B cell (primary cell): Measurements from ENCODE around the gene UBR3. TPM values are rescaled to one million over a fixed set of nuclear protein-coding genes. Genes with fewer than 3 reads are reported as not detected.
"Not testable (repeated sequence)": the region's sequence is repeated elsewhere in the genome, so short reads cannot be mapped to it uniquely, and the experiment has no call there.

ENCODE experiments used
- ATAC-seq: fragments of 200-7000 bp; cut with Tn5 transposase; one replicate; pipeline ENCODE4 v1.10.0; 2021; ENCODE audit warnings: low read depth, mild to moderate bottlenecking, moderate number of reproducible peaks, moderate library complexity
- CTCF ChIA-PET: fragments of 350-600 bp; sonication (Branson Sonifier 250); formaldehyde crosslinking; loops from one replicate; lab custom pipeline; 2021; ENCODE audit warnings: antibody characterized with exemption, inconsistent platforms; lab: Charles Lee
- POLR2A ChIA-PET: fragments of 350-600 bp; sonication (Branson Sonifier 250); formaldehyde crosslinking; loops from one replicate; lab custom pipeline; 2021; ENCODE audit warnings: antibody characterized with exemption; lab: Charles Lee
- DNase-seq: peaks from one replicate; pipeline ENCODE4 v3.0.0; 2013
- H2AFZ ChIP-seq: 2 replicates; pipeline ENCODE4 v1.6.1; 2012; ENCODE audit warnings: mild to moderate bottlenecking, low read depth, low read length; ENCODE audit not compliant: insufficient read depth, poor library complexity, severe bottlenecking
- H3K27ac ChIP-seq, 2 donors: 1 replicate in 1 of 2; 2 replicates in 1 of 2; pipeline ENCODE4 v1.5.1; 2012 to 2013; ENCODE audit warnings: low read length in 2 of 2, mild to moderate bottlenecking in 2 of 2, moderate library complexity in 1 of 2
- H3K27me3 ChIP-seq, 4 experiments: fragments of 200-600 bp in 1 of 4; sonication (generic) in 1 of 4; replicated peaks in 1 of 4; 1 replicate in 2 of 4; 2 replicates in 2 of 4; pipeline versions ENCODE4 v1.6.1 to v1.7.0; 2013 to 2016; ENCODE audit warnings: low read length in 3 of 4, mild to moderate bottlenecking in 2 of 4, mixed read lengths in 1 of 4, moderate library complexity in 1 of 4; ENCODE audit not compliant: insufficient read depth in 4 of 4, control insufficient read depth in 3 of 4; ENCODE audit errors: control extremely low read depth in 1 of 4
- H3K36me3 ChIP-seq, 2 experiments: replicated peaks in 1 of 2; 1 replicate in 1 of 2; 2 replicates in 1 of 2; pipeline versions ENCODE4 v1.6.1 to v1.7.1; 2013; ENCODE audit warnings: low read length in 1 of 2; ENCODE audit not compliant: insufficient read depth in 2 of 2, control insufficient read depth in 1 of 2; ENCODE audit errors: control extremely low read depth in 1 of 2, extremely low read depth in 1 of 2
- H3K4me1 ChIP-seq, 2 donors: fragments of 200-600 bp in 1 of 2; sonication (generic) in 1 of 2; 1 replicate in 1 of 2; 2 replicates in 1 of 2; pipeline versions ENCODE4 v1.5.1 to v1.6.1; 2013 to 2017; ENCODE audit warnings: low read length in 2 of 2; ENCODE audit not compliant: control insufficient read depth in 2 of 2, insufficient read depth in 2 of 2
- H3K4me2 ChIP-seq: replicated peaks from 2 replicates; pipeline ENCODE3; 2012; ENCODE audit warnings: mild to moderate bottlenecking, low read depth, low read length; ENCODE audit not compliant: poor library complexity, severe bottlenecking
- H3K4me3 ChIP-seq, 5 experiments: fragments of 200-600 bp in 1 of 5; sonication (generic) in 1 of 5; 1 replicate in 3 of 5; 2 replicates in 2 of 5; pipeline versions ENCODE4 v1.5.1 to v1.7.0; 2011 to 2016; ENCODE audit warnings: low read length in 4 of 5, mild to moderate bottlenecking in 4 of 5, low read depth in 2 of 5, control low read depth in 1 of 5, moderate library complexity in 1 of 5; ENCODE audit not compliant: insufficient read depth in 1 of 5; ENCODE audit errors: control extremely low read depth in 1 of 5, extremely low read depth in 1 of 5
- H3K79me2 ChIP-seq: fragments of 200-600 bp; sonication (generic); one replicate; pipeline ENCODE4 v1.6.0; 2016; ENCODE audit warnings: low read length; ENCODE audit not compliant: control insufficient read depth, insufficient read depth
- H3K9ac ChIP-seq: fragments of 200-600 bp; sonication (generic); 2 replicates; pipeline ENCODE4 v1.6.1; 2017; ENCODE audit warnings: mild to moderate bottlenecking, low read length, moderate library complexity
- H3K9me3 ChIP-seq, 3 donors: one replicate each; pipeline versions ENCODE4 v1.6.1 to v1.7.1; 2013; ENCODE audit warnings: low read length in 2 of 3; ENCODE audit not compliant: control insufficient read depth in 2 of 3, insufficient read depth in 1 of 3; ENCODE audit errors: control extremely low read depth in 1 of 3
- H4K20me1 ChIP-seq: 2 replicates; pipeline ENCODE4 v1.6.0; 2012; ENCODE audit warnings: mild to moderate bottlenecking, low read length; ENCODE audit not compliant: insufficient read depth, control insufficient read depth, poor library complexity, severe bottlenecking
- H3K27ac Mint-ChIP-seq: one replicate; pipeline ENCODE4 v1.8.0; 2021; ENCODE audit warnings: mixed read lengths
- H3K27me3 Mint-ChIP-seq: one replicate; pipeline ENCODE4 v1.8.0; 2021; ENCODE audit warnings: mixed read lengths
- H3K4me1 Mint-ChIP-seq: one replicate; pipeline ENCODE4 v1.8.0; 2021; ENCODE audit warnings: mixed read lengths
- H3K4me3 Mint-ChIP-seq: one replicate; pipeline ENCODE4 v1.8.0; 2021; ENCODE audit warnings: mixed read lengths
- H3K9me3 Mint-ChIP-seq: one replicate; pipeline ENCODE4 v1.8.0; 2022; ENCODE audit warnings: mixed read lengths; ENCODE audit not compliant: insufficient read depth
- EZH2 ChIP-seq: IDR thresholded peaks from 2 replicates; pipeline ENCODE4 v1.6.1; 2012; ENCODE audit warnings: borderline replicate concordance, low read depth, mild to moderate bottlenecking, moderate library complexity, low read length; ENCODE audit not compliant: insufficient read depth, poor library complexity, severe bottlenecking
- WGBS: methylation state at CpG from one replicate; pipeline ENCODE4 v1.1.5; 2013; ENCODE audit warnings: missing lambda C conversion rate; ENCODE audit not compliant: insufficient coverage; 5-methylcytosine and 5-hydroxymethylcytosine counted together
- intact Hi-C: fragments of 100-400 bp; cut with micrococcal nuclease; formaldehyde crosslinking; loops from one replicate; pipeline ENCODE4 v1.10.0; 2022
- polyA plus RNA-seq: library from polyadenylated mRNA; depleted of rRNA; stranded (reverse); fragments of >200 nt; gene quantifications from 2 replicates; pipeline ENCODE4 v1.2.3, GENCODE V29; 2012
- small RNA-seq: library from RNA; depleted of rRNA; stranded (forward); fragments of <200 nt; gene quantifications from one replicate; pipeline ENCODE3, GENCODE V24; 2012; ENCODE audit warnings: low replicate concordance, low read depth; ENCODE audit not compliant: insufficient read length
- total RNA-seq, 2 donors: library from RNA; stranded (reverse); fragments of 120-200 nt in 1 of 2; gene quantifications; 1 replicate in 1 of 2; 2 replicates in 1 of 2; pipeline versions ENCODE4 v1.2.3 to v1.2.4, GENCODE V29; 2013 to 2022
- TF ChIP-seq, protein P1 (sequence below): fragments of 200-600 bp; IDR thresholded peaks from one replicate; pipeline ENCODE4 v1.8.0; 2022; ENCODE audit warnings: antibody characterized with exemption, mild to moderate bottlenecking

UBR3 gene
- total and polyA plus RNA-seq, 2 donors (not counting 1 experiment from before 2014, with no cell fraction given) = 5.9 to 58.1 TPM

DNA sequence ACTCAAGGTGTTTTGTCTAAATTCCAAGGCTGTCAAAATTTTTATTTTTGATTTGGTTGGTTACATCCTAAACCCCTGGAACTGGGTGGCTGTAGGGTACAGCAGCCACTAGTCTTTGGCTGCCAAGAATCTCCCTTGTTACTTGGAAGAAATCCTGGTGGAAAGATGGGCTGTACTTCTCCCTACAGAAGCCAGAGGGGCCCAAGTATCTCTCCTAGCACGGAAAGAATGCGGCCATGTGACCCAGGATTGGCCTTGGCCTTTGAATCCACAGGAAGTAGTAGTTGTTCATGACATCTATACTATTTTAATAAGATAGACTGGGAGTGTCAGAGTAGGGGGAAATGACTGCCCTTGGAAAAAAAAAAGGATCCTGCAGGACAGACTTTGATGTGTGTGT, 296.3 kb downstream of the UBR3 start:
- ATAC-seq (no peak), DNase-seq (no peak)
- H3K9me3 Mint-ChIP-seq = peaks cover 10% of the 10 kb centered on the region
- Histone ChIP-seq H3K4me3 (no peak overlapping the region), H3K4me2 (no peak overlapping the region), H3K9me3 (peaks cover 0 to 7% (median 0%) of the 10 kb centered on the region in 3 donors), H3K9ac (no peak overlapping the region), H3K36me3 (no peaks in the 10 kb centered on the region), H3K27me3 (no peaks in the 10 kb centered on the region), H4K20me1 (no peaks in the 10 kb centered on the region), H3K4me1 (no peaks in the 10 kb centered on the region), H2AFZ (no peak overlapping the region), H3K79me2 (no peaks in the 10 kb centered on the region), H3K27ac (no peak overlapping the region)
- no peaks in the 10 kb centered on the region for H3K4me1 Mint-ChIP-seq
- intact Hi-C loops = no loop called here
- no CpG with 5 or more reads among the region's 2 CpGs for WGBS
- H3K27ac Mint-ChIP-seq = no peak overlapping the region
- TF ChIP-seq, protein P1, sequence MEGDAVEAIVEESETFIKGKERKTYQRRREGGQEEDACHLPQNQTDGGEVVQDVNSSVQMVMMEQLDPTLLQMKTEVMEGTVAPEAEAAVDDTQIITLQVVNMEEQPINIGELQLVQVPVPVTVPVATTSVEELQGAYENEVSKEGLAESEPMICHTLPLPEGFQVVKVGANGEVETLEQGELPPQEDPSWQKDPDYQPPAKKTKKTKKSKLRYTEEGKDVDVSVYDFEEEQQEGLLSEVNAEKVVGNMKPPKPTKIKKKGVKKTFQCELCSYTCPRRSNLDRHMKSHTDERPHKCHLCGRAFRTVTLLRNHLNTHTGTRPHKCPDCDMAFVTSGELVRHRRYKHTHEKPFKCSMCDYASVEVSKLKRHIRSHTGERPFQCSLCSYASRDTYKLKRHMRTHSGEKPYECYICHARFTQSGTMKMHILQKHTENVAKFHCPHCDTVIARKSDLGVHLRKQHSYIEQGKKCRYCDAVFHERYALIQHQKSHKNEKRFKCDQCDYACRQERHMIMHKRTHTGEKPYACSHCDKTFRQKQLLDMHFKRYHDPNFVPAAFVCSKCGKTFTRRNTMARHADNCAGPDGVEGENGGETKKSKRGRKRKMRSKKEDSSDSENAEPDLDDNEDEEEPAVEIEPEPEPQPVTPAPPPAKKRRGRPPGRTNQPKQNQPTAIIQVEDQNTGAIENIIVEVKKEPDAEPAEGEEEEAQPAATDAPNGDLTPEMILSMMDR = no peak
- TF ChIP-seq EZH2 = no peak
- POLR2A ChIA-PET = no interaction called here
- CTCF ChIA-PET = no interaction called here
- no peak overlapping the region for H3K4me3 Mint-ChIP-seq
- peaks cover 15% of the 10 kb centered on the region for H3K27me3 Mint-ChIP-seq

DNA sequence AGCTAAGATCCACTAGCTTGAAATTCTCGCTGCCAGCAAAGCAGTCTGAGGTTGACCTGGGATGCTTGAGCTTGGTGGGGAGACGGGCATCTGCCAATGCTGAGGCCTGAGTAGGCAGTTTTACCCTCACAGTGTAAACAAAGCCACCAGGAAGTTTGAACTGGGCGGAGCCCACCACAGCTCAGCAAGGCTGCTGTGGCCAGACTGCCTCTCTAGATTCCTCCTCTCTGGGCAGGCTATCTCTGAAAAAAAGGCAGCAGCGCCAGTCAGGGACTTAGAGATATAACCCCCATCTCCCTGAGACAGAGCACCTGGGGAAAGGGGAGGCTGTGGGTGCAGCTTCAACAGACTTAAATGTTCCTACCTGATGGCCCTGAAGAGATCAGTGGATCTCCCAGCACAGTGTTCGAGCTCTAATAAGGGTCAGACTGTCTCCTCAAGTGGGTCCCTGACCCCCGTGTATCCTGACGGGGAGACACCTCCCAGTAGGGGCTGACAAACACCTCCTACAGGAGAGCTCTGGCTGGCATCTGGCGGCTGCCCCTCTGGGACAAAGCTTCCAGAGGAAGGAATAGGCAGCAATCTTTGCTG, 299.0 kb downstream of the UBR3 start:
- WGBS = 87% methylated on average over 7 of the region's 8 CpGs
- H3K36me3 ChIP-seq, H3K4me3 Mint-ChIP-seq, H3K9me3 ChIP-seq, H3K4me1 ChIP-seq, H3K4me1 Mint-ChIP-seq, H3K79me2 ChIP-seq, H2AFZ ChIP-seq, CTCF ChIA-PET, H3K27ac ChIP-seq, H3K27me3 ChIP-seq, POLR2A ChIA-PET, DNase-seq, H3K9ac ChIP-seq, H4K20me1 ChIP-seq, intact Hi-C loops, H3K9me3 Mint-ChIP-seq, ATAC-seq, H3K4me3 ChIP-seq, H3K27ac Mint-ChIP-seq, H3K4me2 ChIP-seq: not testable (repeated sequence)
- peaks cover 22% of the 10 kb centered on the region for H3K27me3 Mint-ChIP-seq

Small RNA genes lying within 50 kb of the gene (small RNA-seq; reads per million reads assigned to genes)
- not detected for gene RNU6-1006P

Other genes with a start within 250 kb of the UBR3 start
- 78.6 and 82.4 TPM in 2 replicates for gene PPIG, start 243.1 kb upstream of the UBR3 start, total RNA-seq
- 21.5 and 47.8 TPM in 2 replicates for gene PPIG, start 243.1 kb upstream of the UBR3 start, polyA plus RNA-seq
- gene CFAP210, start 133.0 kb upstream of the UBR3 start, total RNA-seq = not detected in 2 replicates
- gene CFAP210, start 133.0 kb upstream of the UBR3 start, polyA plus RNA-seq = not detected in 2 replicates
- gene PHOSPHO2, start 133.0 kb upstream of the UBR3 start, total RNA-seq = 8.4 and 9.4 TPM in 2 replicates
- gene PHOSPHO2, start 133.0 kb upstream of the UBR3 start, polyA plus RNA-seq = 1.5 and 3.4 TPM in 2 replicates
- gene KLHL23, start 93.6 kb upstream of the UBR3 start, total RNA-seq = 1.5 and 2.2 TPM in 2 replicates
- 1.1 and 1.2 TPM in 2 replicates for gene KLHL23, start 93.6 kb upstream of the UBR3 start, polyA plus RNA-seq
- gene SSB, start 28.6 kb upstream of the UBR3 start, total RNA-seq = 76.2 and 81.3 TPM in 2 replicates
- gene SSB, start 28.6 kb upstream of the UBR3 start, polyA plus RNA-seq = 17.7 and 65.5 TPM in 2 replicates
- 36.4 and 37.0 TPM in 2 replicates for gene METTL5, start 2.5 kb upstream of the UBR3 start, total RNA-seq
- 12.7 and 16.9 TPM in 2 replicates for gene METTL5, start 2.5 kb upstream of the UBR3 start, polyA plus RNA-seq